Measurements from ENCODE around the gene ATP2C2.

- no peak for TF ChIP-seq L3MBTL2 (conservative IDR thresholded peaks at IDR 0.05)
- TF ChIP-seq ELF4 (IDR thresholded peaks at IDR 0.05) = no peak
- TF ChIP-seq PKNOX1 (IDR thresholded peaks at IDR 0.05) = no peak
- TF ChIP-seq FOXM1 (IDR thresholded peaks at IDR 0.05; ENCODE audit: borderline replicate concordance) = no peak
- TF ChIP-seq BHLHE40 (IDR thresholded peaks at IDR 0.05; ENCODE audit: borderline replicate concordance) = no peak
- no peak for TF ChIP-seq SUZ12 (IDR thresholded peaks at IDR 0.05)
- TF ChIP-seq ARNT (IDR thresholded peaks at IDR 0.05) = no peak
- TF ChIP-seq HDGF (IDR thresholded peaks at IDR 0.05; ENCODE audit: borderline replicate concordance) = no peak
- TF ChIP-seq FOXK2 (IDR thresholded peaks at IDR 0.05) = no peak
- TF ChIP-seq SP1 (IDR thresholded peaks at IDR 0.05) = no peak
These were observed 77.7 kb downstream of the ATP2C2 start for GRCh38 chr16:84446084-84446483.
